K562 (cell line): ENCODE results near the gene DUSP19. TPM values are rescaled to one million over a fixed set of nuclear protein-coding genes. Genes with fewer than 3 reads are reported as not detected.

Experiments used
- CTBP1 ChIP-seq: fragments of 450-650 bp; IDR thresholded peaks from 2 replicates; pipeline ENCODE4 v1.6.1; 2016; ENCODE audit warnings: borderline replicate concordance
- DEAF1 ChIP-seq: fragments of 450-650 bp; formaldehyde crosslinking; IDR thresholded peaks from 2 replicates; pipeline ENCODE4 v1.4.0; 2020; ENCODE audit warnings: mild to moderate bottlenecking, moderate library complexity
- EGR1 ChIP-seq: fragments of 450-650 bp; conservative IDR thresholded peaks from 2 replicates; pipeline ENCODE4 v1.6.1; 2017; ENCODE audit warnings: mild to moderate bottlenecking
- EHMT2 ChIP-seq: fragments of 450-650 bp; IDR thresholded peaks from 2 replicates; pipeline ENCODE4 v1.6.1; 2018; ENCODE audit warnings: antibody characterized with exemption
- EWSR1 ChIP-seq: fragments of 450-650 bp; IDR thresholded peaks from 2 replicates; pipeline ENCODE4 v1.6.1; 2018; ENCODE audit warnings: borderline replicate concordance, mild to moderate bottlenecking, low read depth, moderate library complexity; ENCODE audit not compliant: partially characterized antibody
- HMGXB4 ChIP-seq: sonication (generic); formaldehyde crosslinking; IDR thresholded peaks from 2 replicates; pipeline ENCODE4 v1.8.1; 2023; ENCODE audit warnings: mild to moderate bottlenecking, missing genetic modification reagents
- MEIS2 ChIP-seq: fragments of 450-650 bp; IDR thresholded peaks from 2 replicates; pipeline ENCODE4 v1.6.1; 2014; ENCODE audit warnings: mild to moderate bottlenecking; ENCODE audit not compliant: partially characterized antibody
- NR3C1 ChIP-seq: sonication (generic); formaldehyde crosslinking; IDR thresholded peaks from 2 replicates; pipeline ENCODE4 v1.8.1; 2022; ENCODE audit warnings: missing genetic modification reagents
- POLR2AphosphoS2 ChIP-seq: IDR thresholded peaks from 2 replicates; pipeline ENCODE4 v1.6.1; 2012; ENCODE audit warnings: low read length, improper control_type of control experiment
- RBBP5 ChIP-seq: fragments of 200-600 bp; sonication (generic); IDR thresholded peaks from 2 replicates; pipeline ENCODE4 v1.6.1; 2012; ENCODE audit warnings: borderline replicate concordance, mild to moderate bottlenecking, low read length, control low read depth, inconsistent platforms; ENCODE audit not compliant: insufficient read depth, poor library complexity, severe bottlenecking
- RBM22 ChIP-seq: fragments of 200-400 bp; formaldehyde crosslinking; IDR thresholded peaks from 2 replicates; pipeline ENCODE4 v1.6.1; 2018; ENCODE audit warnings: low read length, low read depth; ENCODE audit not compliant: poor library complexity, severe bottlenecking
- SMAD3 ChIP-seq: fragments of 450-650 bp; formaldehyde crosslinking; conservative IDR thresholded peaks from 2 replicates; pipeline ENCODE4 v1.4.0; 2020; ENCODE audit warnings: mild to moderate bottlenecking
- TAF1 ChIP-seq: IDR thresholded peaks from 2 replicates; pipeline ENCODE4 v1.6.1; 2011; ENCODE audit warnings: mild to moderate bottlenecking, low read length, moderate library complexity; ENCODE audit not compliant: insufficient read depth, control insufficient read depth, severe bottlenecking; ENCODE audit errors: extremely low read depth
- ZFP36 ChIP-seq: fragments of 150-350 bp; IDR thresholded peaks from 2 replicates; pipeline ENCODE4 v1.6.1; 2018; ENCODE audit warnings: low read length, low read depth; ENCODE audit not compliant: partially characterized antibody
- ZNF3 ChIP-seq: fragments of 250-450 bp; sonication (Bioruptor Pico); IDR thresholded peaks from 2 replicates; pipeline ENCODE4 v1.5.0; 2021; ENCODE audit warnings: mild to moderate bottlenecking, moderate library complexity
- ZNF551 ChIP-seq: fragments of 250-450 bp; sonication (Bioruptor Pico); IDR thresholded peaks from 2 replicates; pipeline ENCODE4 v1.5.0; 2021; ENCODE audit warnings: mild to moderate bottlenecking, moderate library complexity
- polyA plus RNA-seq, 8 experiments: library from polyadenylated mRNA; depleted of rRNA in 4 of 8; stranded (reverse) in 5 of 8; unstranded in 3 of 8; fragments of >200 nt; fragmentation: Nextera tagmentation in 2 of 8; fragmentation: Illumina TruSeq in 1 of 8; extraction: Ambion mirVana in 2 of 8; extraction: Trizol in 1 of 8; gene quantifications; 2 replicates each; pipeline versions ENCODE4 v1.2.1 to v1.2.3, GENCODE V29; 2011 to 2014; ENCODE audit warnings: inconsistent platforms in 1 of 8, missing spikeins in 1 of 8
- total RNA-seq, 7 experiments: library from RNA; depleted of rRNA in 6 of 7; stranded (reverse); fragments of >200 nt in 6 of 7; fragmentation: Illumina TruSeq in 2 of 7; extraction: Trizol in 2 of 7; gene quantifications; 2 replicates each; pipeline versions ENCODE4 v1.2.1 to v1.2.3, GENCODE V29; 2011 to 2021; ENCODE audit warnings: low replicate concordance in 1 of 7
- TF ChIP-seq, protein P1 (sequence below): fragments of 250-450 bp; sonication (Bioruptor Pico); IDR thresholded peaks from 2 replicates; pipeline ENCODE4 v1.4.0; 2020; ENCODE audit warnings: mild to moderate bottlenecking, moderate library complexity
- TF ChIP-seq, protein P2 (sequence below), 3 experiments: fragments of 200-800 bp in 1 of 3; sonication (Bioruptor generic) in 1 of 3; sonication (generic) in 1 of 3; formaldehyde crosslinking in 1 of 3; IDR thresholded peaks; 2 replicates each; pipeline versions ENCODE4 v1.6.1 to v1.8.0; 2016 to 2022; ENCODE audit warnings: mild to moderate bottlenecking in 2 of 3, missing compliant biosample characterization in 2 of 3, missing genetic modification characterization in 2 of 3, missing genetic modification reagents in 1 of 3

Gene DUSP19
- total and polyA plus RNA-seq, 9 of the 15 experiments (the other 6 are each of a cell fraction or from before 2014, with no cell fraction given) = 1.6 to 6.3 (median 3.1) TPM

GRCh38 chr2:183038341-183039300, 39.9 kb upstream of the DUSP19 start, which contains the start of gene NCKAP1 (continued):
- TF ChIP-seq HMGXB4 (CRISPR knock-in tag) = peak; percentile 96
- TF ChIP-seq ZNF3 (CRISPR knock-in tag) = no peak
- TF ChIP-seq TAF1 = peak; percentile 84
- TF ChIP-seq, protein P1, sequence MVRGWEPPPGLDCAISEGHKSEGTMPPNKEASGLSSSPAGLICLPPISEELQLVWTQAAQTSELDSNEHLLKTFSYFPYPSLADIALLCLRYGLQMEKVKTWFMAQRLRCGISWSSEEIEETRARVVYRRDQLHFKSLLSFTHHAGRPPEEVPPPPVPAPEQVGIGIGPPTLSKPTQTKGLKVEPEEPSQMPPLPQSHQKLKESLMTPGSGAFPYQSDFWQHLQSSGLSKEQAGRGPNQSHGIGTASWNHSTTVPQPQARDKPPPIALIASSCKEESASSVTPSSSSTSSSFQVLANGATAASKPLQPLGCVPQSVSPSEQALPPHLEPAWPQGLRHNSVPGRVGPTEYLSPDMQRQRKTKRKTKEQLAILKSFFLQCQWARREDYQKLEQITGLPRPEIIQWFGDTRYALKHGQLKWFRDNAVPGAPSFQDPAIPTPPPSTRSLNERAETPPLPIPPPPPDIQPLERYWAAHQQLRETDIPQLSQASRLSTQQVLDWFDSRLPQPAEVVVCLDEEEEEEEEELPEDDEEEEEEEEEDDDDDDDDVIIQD (CRISPR knock-in tag) = peak; percentile 84; the same call in 1 of the 2 replicates
- TF ChIP-seq RBBP5 = peak; percentile 67
- TF ChIP-seq RBM22 = no peak
- 0 out of 2 replicates have a peak, but pooled peaks have one; percentile 15 for TF ChIP-seq SMAD3 (CRISPR knock-in tag)
- 0 out of 2 replicates have a peak, but pooled peaks have one; percentile 42 for TF ChIP-seq NR3C1 (CRISPR knock-in tag)
- no peak for TF ChIP-seq ZNF551 (CRISPR knock-in tag)
- TF ChIP-seq, protein P2, sequence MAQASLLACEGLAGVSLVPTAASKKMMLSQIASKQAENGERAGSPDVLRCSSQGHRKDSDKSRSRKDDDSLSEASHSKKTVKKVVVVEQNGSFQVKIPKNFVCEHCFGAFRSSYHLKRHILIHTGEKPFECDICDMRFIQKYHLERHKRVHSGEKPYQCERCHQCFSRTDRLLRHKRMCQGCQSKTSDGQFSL (CRISPR knock-in tag; IDR thresholded peaks at IDR 0.05) = no peak; the same call in 1 of the 2 replicates
- TF ChIP-seq, protein P2 (tag; IDR thresholded peaks at IDR 0.05) = 0 out of 4 replicates have a peak, but pooled peaks of 1 of the 2 experiments have one; percentile 26
- peak; percentile 66; the same call in 1 of the 2 replicates for TF ChIP-seq DEAF1
- peak; percentile 52 for TF ChIP-seq EGR1
- no peak for TF ChIP-seq EWSR1
- no peak for TF ChIP-seq ZFP36
- TF ChIP-seq EHMT2 = no peak
- peak; percentile 74; the same call in 1 of the 2 replicates for TF ChIP-seq CTBP1
- no peak for TF ChIP-seq POLR2AphosphoS2
- TF ChIP-seq MEIS2 = peak; percentile 2
